Panc1 (cell line): ENCODE measurements around the gene ASB11.

Source experiments
- TF ChIP-seq, protein P1 (sequence below): fragments of 450-650 bp; IDR thresholded peaks from 2 replicates; pipeline ENCODE4 v1.5.1; 2017; ENCODE audit warnings: mild to moderate bottlenecking
- TF ChIP-seq, protein P2 (sequence below), 2 experiments: IDR thresholded peaks; 2 replicates each; pipeline ENCODE4 v1.6.1; 2011 to 2012; ENCODE audit warnings: low read depth in 2 of 2, control low read depth in 1 of 2, low read length in 1 of 2, mild to moderate bottlenecking in 1 of 2, moderate library complexity in 1 of 2; ENCODE audit not compliant: insufficient read depth in 1 of 2

DNA sequence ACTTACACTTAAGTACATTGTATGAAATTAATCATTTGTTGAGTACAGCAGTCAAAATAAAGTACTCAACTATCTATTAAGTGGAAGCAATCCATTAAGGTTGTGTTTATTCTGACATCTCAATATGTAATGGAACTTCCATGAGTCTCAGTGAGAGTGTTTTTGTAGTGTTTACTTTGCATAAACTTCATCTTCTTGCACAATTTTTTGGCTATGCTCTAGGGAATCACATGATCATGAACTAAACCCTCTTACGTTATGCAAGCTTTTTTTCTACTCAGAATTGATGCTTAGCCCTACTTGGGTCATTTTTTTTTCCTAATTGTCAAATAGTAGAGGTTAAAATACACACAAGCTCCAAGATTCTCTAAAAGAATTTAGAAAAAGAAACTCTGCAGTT is 41.0 kb upstream of the ASB11 start:
- TF ChIP-seq, protein P1, sequence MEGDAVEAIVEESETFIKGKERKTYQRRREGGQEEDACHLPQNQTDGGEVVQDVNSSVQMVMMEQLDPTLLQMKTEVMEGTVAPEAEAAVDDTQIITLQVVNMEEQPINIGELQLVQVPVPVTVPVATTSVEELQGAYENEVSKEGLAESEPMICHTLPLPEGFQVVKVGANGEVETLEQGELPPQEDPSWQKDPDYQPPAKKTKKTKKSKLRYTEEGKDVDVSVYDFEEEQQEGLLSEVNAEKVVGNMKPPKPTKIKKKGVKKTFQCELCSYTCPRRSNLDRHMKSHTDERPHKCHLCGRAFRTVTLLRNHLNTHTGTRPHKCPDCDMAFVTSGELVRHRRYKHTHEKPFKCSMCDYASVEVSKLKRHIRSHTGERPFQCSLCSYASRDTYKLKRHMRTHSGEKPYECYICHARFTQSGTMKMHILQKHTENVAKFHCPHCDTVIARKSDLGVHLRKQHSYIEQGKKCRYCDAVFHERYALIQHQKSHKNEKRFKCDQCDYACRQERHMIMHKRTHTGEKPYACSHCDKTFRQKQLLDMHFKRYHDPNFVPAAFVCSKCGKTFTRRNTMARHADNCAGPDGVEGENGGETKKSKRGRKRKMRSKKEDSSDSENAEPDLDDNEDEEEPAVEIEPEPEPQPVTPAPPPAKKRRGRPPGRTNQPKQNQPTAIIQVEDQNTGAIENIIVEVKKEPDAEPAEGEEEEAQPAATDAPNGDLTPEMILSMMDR, result no peak
- TF ChIP-seq, protein P2, sequence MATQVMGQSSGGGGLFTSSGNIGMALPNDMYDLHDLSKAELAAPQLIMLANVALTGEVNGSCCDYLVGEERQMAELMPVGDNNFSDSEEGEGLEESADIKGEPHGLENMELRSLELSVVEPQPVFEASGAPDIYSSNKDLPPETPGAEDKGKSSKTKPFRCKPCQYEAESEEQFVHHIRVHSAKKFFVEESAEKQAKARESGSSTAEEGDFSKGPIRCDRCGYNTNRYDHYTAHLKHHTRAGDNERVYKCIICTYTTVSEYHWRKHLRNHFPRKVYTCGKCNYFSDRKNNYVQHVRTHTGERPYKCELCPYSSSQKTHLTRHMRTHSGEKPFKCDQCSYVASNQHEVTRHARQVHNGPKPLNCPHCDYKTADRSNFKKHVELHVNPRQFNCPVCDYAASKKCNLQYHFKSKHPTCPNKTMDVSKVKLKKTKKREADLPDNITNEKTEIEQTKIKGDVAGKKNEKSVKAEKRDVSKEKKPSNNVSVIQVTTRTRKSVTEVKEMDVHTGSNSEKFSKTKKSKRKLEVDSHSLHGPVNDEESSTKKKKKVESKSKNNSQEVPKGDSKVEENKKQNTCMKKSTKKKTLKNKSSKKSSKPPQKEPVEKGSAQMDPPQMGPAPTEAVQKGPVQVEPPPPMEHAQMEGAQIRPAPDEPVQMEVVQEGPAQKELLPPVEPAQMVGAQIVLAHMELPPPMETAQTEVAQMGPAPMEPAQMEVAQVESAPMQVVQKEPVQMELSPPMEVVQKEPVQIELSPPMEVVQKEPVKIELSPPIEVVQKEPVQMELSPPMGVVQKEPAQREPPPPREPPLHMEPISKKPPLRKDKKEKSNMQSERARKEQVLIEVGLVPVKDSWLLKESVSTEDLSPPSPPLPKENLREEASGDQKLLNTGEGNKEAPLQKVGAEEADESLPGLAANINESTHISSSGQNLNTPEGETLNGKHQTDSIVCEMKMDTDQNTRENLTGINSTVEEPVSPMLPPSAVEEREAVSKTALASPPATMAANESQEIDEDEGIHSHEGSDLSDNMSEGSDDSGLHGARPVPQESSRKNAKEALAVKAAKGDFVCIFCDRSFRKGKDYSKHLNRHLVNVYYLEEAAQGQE (IDR thresholded peaks at IDR 0.05; ENCODE audit: insufficient read depth in 1 of 2, low read depth in 2 of 2, low read length in 1 of 2), result no peak
